ENCODE data around the gene TRAF3IP1. TPM values are rescaled to one million over a fixed set of nuclear protein-coding genes. Genes with fewer than 3 reads are reported as not detected.

TRAF3IP1 gene
- total and polyA plus RNA-seq, 2 of the 13 experiments (the other 11 are each of a cell fraction or from before 2014, with no cell fraction given) = 4.1 to 12.9 TPM

DNA sequence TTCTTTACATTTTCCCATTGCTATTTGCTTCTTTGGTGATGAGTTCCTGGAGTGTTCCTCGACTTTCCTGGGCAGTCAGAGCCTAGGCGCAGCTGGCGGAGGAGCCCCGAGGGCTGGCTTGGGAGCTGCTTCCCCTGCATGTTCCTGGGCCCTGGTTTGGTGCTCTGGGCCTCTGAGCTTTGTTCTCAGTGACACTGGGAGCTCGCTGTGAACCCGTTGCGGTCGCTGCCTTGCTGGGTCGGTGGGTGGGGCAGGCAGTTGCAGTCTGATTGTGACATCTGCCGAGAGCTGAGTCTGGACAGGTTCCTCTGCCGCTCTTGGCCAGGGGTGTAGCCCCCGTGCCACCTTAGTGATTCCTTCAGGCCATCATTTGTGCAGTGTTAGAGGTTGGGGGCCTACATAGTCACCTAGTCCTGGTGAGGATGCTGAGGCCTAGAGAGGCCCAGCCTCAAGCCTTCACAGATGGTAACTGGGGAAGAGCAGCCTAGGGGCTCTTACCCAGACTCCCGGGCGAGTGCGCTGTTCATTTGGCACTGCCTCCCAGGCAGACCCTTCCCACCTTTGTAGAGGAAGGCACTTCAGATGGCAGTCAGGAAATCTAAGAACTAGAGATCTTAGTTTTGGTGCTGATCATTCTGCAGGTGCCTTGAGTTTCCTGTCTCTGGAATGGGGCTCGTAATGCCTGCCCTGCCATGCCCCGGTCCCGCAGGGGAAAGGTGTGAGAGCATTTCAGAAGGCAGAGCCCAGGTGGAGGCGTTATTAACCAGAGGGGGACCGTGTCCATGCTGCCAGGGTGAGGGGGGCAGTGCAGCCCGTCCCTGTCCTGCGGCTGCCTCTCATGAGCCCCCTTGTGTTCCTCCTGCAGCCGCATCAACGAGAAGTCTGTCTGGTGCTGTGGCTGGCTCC, 114.8 kb downstream of the TRAF3IP1 start (continued):
- no peak for TF ChIP-seq HNF1A (IDR thresholded peaks at IDR 0.05; ENCODE audit: low read depth)
- no peak for TF ChIP-seq HNF1A (CRISPR knock-in tag; IDR thresholded peaks at IDR 0.05; ENCODE audit: borderline replicate concordance)

GRCh38 chr2:238435752-238436096, 115.4 kb downstream of the TRAF3IP1 start:
- ATAC-seq (no peak), FAIRE-seq (no peak), DNase-seq (ENCODE audit: low spot score) (no peak)
- Histone ChIP-seq H3K79me2 (ENCODE audit: insufficient read depth, low read length) (peaks cover 90% of the 10 kb centered on the region), H4K20me1 (ENCODE audit: insufficient read depth, low read length) (peaks cover 12% of the 10 kb centered on the region), H3K9me3 (ENCODE audit: low read length) (no peaks in the 10 kb centered on the region), H3K4me2 (ENCODE audit: low read depth, low read length) (no peak overlapping the region), H3K27me3 (ENCODE audit: control insufficient read depth in 1 of 2, insufficient read depth in 2 of 2, low read length in 2 of 2) (no peaks in the 10 kb centered on the region), H3K27ac (ENCODE audit: extremely low read length, insufficient read depth, low read length) (peak overlapping the region; percentile 65), H3K36me3 (replicated peaks in 1 of 2; ENCODE audit: control insufficient read depth in 1 of 2, insufficient read depth in 2 of 2, low read length in 2 of 2) (peaks cover 31 to 73% of the 10 kb centered on the region in 2 experiments), H3K4me1 (ENCODE audit: insufficient read depth, low read length) (peaks cover 67% of the 10 kb centered on the region), H3K9ac (ENCODE audit: insufficient read depth, low read depth, low read length) (no peak overlapping the region), H3K4me3 (replicated peaks in 1 of 3; ENCODE audit: insufficient read depth in 1 of 3, low read depth in 2 of 3, low read length in 3 of 3) (no peak overlapping the region), H2AFZ (ENCODE audit: low read length) (no peak overlapping the region)
- intact Hi-C loops (cut with micrococcal nuclease; ENCODE audit: unreplicated experiment) (loop anchor here (2.0 kb wide), 1 partner anchor 65 kb away; no protein-coding TSS in a partner anchor), in situ Hi-C loops (cut with HindIII; ENCODE audit: extremely low pct_ligation_motif_present, low pct_unique_long_range_greater_than_20kb) (no loop called here)
- POLR2A ChIA-PET = interaction anchor here (2.1 kb wide), 1 partner anchor 14 kb away, joined by 5 read pairs; no protein-coding TSS in a partner anchor
- CTCF ChIA-PET (ENCODE audit: low intra/inter-chr PET ratio, low total read pairs) = no interaction called here
- BruUV-seq (replicated peaks) = no TSS peak
- WGBS (ENCODE audit: low lambda C conversion rate) = 97% methylated on average over 20 of the region's 20 CpGs
- TF ChIP-seq BRCA1 (CRISPR knock-in tag; IDR thresholded peaks at IDR 0.05) (no peak), ZBTB38 (CRISPR knock-in tag; IDR thresholded peaks at IDR 0.05) (peak; percentile 55; the same call in 1 of the 2 replicates), RBM22 (optimal IDR thresholded peaks at IDR 0.05; ENCODE audit: low read length) (peak; percentile 26), RORA (CRISPR knock-in tag; IDR thresholded peaks at IDR 0.05) (no peak), ZBTB33 (CRISPR knock-in tag; IDR thresholded peaks at IDR 0.05) (peak; percentile 43; the same call in 1 of the 2 replicates), MEF2D (CRISPR knock-in tag; IDR thresholded peaks at IDR 0.05) (no peak), ZNF350 (CRISPR knock-in tag; IDR thresholded peaks at IDR 0.05; ENCODE audit: borderline replicate concordance, low read depth) (no peak), AGO2 (optimal IDR thresholded peaks at IDR 0.05; ENCODE audit: low read depth, low read length) (peak; percentile 64), ELF3 (CRISPR knock-in tag; IDR thresholded peaks at IDR 0.05) (no peak)
- TF ChIP-seq, protein P1, sequence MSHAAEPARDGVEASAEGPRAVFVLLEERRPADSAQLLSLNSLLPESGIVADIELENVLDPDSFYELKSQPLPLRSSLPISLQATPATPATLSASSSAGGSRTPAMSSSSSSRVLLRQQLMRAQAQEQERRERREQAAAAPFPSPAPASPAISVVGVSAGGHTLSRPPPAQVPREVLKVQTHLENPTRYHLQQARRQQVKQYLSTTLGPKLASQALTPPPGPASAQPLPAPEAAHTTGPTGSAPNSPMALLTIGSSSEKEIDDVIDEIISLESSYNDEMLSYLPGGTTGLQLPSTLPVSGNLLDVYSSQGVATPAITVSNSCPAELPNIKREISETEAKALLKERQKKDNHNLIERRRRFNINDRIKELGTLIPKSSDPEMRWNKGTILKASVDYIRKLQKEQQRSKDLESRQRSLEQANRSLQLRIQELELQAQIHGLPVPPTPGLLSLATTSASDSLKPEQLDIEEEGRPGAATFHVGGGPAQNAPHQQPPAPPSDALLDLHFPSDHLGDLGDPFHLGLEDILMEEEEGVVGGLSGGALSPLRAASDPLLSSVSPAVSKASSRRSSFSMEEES (CRISPR knock-in tag; IDR thresholded peaks at IDR 0.05) = no peak
- TF ChIP-seq, protein P2, sequence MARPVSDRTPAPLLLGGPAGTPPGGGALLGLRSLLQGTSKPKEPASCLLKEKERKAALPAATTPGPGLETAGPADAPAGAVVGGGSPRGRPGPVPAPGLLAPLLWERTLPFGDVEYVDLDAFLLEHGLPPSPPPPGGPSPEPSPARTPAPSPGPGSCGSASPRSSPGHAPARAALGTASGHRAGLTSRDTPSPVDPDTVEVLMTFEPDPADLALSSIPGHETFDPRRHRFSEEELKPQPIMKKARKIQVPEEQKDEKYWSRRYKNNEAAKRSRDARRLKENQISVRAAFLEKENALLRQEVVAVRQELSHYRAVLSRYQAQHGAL (CRISPR knock-in tag; IDR thresholded peaks at IDR 0.05; ENCODE audit: not compliant biosample characterization) = no peak
